Measurements from ENCODE around the gene TP73. TPM values are rescaled to one million over a fixed set of nuclear protein-coding genes. Genes with fewer than 3 reads are reported as not detected.
"Not testable (repeated sequence)": the region's sequence is repeated elsewhere in the genome, so short reads cannot be mapped to it uniquely, and the experiment has no call there.

Gene TP73
- total RNA-seq, 2 experiments from 2014 or later: not detected

- intact Hi-C loops (cut with DNase I, micrococcal nuclease): loop anchor here (1.0 to 5.0 kb wide), 6 partner anchors 29 to 271 kb away; no protein-coding TSS in a partner anchor
- peak overlapping the region; percentile 67 for H3K27ac Mint-ChIP-seq
- peak; percentile 96 for TF ChIP-seq CTCF (IDR thresholded peaks at IDR 0.05)
Observed at GRCh38 chr1:3724416-3725030, 72.2 kb downstream of the TP73 start.

DNA sequence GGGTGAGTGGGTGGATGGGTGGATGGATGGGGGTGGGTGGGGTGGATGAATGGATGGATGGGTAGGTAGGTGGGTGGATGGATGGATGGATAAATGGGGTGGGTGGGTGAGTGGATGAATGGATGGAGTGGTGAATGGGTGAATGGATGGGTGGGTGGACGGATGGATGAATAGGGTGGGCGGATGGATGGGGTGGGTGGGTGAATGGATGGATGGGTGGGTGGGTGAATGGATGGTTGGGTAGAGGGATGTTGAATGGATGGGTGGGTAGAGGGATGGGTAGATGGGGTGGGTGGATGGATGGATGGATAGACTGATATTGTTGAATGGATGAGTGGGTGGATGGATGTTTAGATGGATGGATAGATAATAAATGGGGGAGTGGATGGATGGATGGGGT, 73.0 kb downstream of the TP73 start:
- ChIA-PET CTCF (interaction anchor here (1.5 kb wide), 1 partner anchor 272 kb away, joined by 13 read pairs; no protein-coding TSS in a partner anchor), POLR2A (no interaction called here)
- Mint-ChIP-seq H3K4me3 (no peak overlapping the region), H3K36me3 (ENCODE audit: low read depth) (no peaks in the 10 kb centered on the region), H3K27me3 (peaks cover 16% of the 10 kb centered on the region), H3K9me3 (no peaks in the 10 kb centered on the region), H3K4me1 (ENCODE audit: low read depth) (peaks cover 8% of the 10 kb centered on the region), H3K27ac (no peak overlapping the region)
- Histone ChIP-seq H3K4me3 (ENCODE audit: low read length) (no peak overlapping the region), H3K36me3 (ENCODE audit: insufficient read depth, low read length) (no peaks in the 10 kb centered on the region), H3K27me3 (ENCODE audit: control insufficient read depth in 1 of 2, insufficient read depth in 2 of 2, low read length in 2 of 2) (no peaks in the 10 kb centered on the region), H3K4me1 (ENCODE audit: insufficient read depth, low read length) (peaks cover 7% of the 10 kb centered on the region), H3K9me3 (ENCODE audit: control insufficient read depth in 1 of 2, insufficient read depth in 1 of 2, low read length in 2 of 2) (no peaks in the 10 kb centered on the region), H3K27ac (ENCODE audit: low read depth in 1 of 2, low read length in 2 of 2) (no peak overlapping the region)
- intact Hi-C loops (cut with DNase I, micrococcal nuclease): loop anchor here (2.0 kb wide), 1 partner anchor 235 kb away; no protein-coding TSS in a partner anchor
- no peak for TF ChIP-seq CTCF (IDR thresholded peaks at IDR 0.05)
- DNase-seq: no peak
- no peak for ATAC-seq (ENCODE audit: poor library complexity)

More at GRCh38 chr1:3724416-3725030, 72.2 kb downstream of the TP73 start:
- peaks cover 16% of the 10 kb centered on the region for H3K27me3 Mint-ChIP-seq
- not testable (repeated sequence) for H3K4me3 ChIP-seq (ENCODE audit: low read length); H3K4me3 Mint-ChIP-seq; H3K9me3 Mint-ChIP-seq; H3K4me1 Mint-ChIP-seq (ENCODE audit: low read depth); H3K36me3 Mint-ChIP-seq (ENCODE audit: low read depth); H3K27ac ChIP-seq (ENCODE audit: low read depth in 1 of 2, low read length in 2 of 2); H3K27me3 ChIP-seq (ENCODE audit: control insufficient read depth in 1 of 2, insufficient read depth in 2 of 2, low read length in 2 of 2); H3K9me3 ChIP-seq (ENCODE audit: control insufficient read depth in 1 of 2, insufficient read depth in 1 of 2, low read length in 2 of 2); H3K36me3 ChIP-seq (ENCODE audit: insufficient read depth, low read length)
- CTCF ChIA-PET: interaction anchor here (0.6 to 1.5 kb wide), 3 partner anchors 51 to 272 kb away, joined by 3 to 13 read pairs (median 5); no protein-coding TSS in a partner anchor
- peak; percentile 58 to 87 (median 75) for DNase-seq
- POLR2A ChIA-PET: interaction anchor here (1.1 kb wide), 1 partner anchor 271 kb away, joined by 4 read pairs; no protein-coding TSS in a partner anchor
- H3K4me1 ChIP-seq (ENCODE audit: insufficient read depth, low read length): peaks cover 15% of the 10 kb centered on the region
- ATAC-seq (ENCODE audit: poor library complexity): peak; percentile 66

DNA sequence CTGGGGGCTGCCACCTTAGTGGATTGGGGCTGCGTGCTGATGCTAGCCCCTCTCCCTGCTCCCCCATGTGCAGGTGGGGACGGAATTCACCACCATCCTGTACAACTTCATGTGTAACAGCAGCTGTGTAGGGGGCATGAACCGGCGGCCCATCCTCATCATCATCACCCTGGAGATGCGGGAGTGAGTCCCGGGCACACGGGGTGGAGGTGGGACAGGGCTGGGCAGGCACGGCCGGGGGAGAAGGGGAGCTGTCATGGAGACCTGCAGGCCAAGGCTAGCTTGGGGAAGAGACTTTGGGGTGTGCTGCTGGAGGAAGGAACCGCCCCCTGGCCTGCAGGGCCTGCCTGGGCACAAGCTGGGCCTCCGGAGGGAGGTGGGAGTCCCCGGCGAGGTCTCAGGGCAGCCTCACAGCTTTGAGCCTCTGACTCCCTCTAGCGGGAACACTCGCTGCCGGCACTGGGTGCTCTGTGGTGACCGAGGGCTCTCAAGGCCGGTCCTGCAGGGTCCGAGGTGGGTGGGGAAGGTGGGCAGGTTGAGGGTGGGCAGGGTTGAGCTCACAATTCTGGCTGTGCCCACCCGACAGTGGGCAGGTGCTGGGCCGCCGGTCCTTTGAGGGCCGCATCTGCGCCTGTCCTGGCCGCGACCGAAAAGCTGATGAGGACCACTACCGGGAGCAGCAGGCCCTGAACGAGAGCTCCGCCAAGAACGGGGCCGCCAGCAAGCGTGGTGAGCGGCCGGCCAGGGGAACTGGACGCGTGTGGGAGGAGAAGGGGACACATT, 74.9 kb downstream of the TP73 start:
- peaks cover 2% of the 10 kb centered on the region for H3K4me1 ChIP-seq (ENCODE audit: insufficient read depth, low read length)
- Mint-ChIP-seq H3K27ac (no peak overlapping the region), H3K4me1 (ENCODE audit: low read depth) (peaks cover 5% of the 10 kb centered on the region), H3K27me3 (peaks cover 16% of the 10 kb centered on the region), H3K4me3 (no peak overlapping the region), H3K9me3 (no peaks in the 10 kb centered on the region), H3K36me3 (ENCODE audit: low read depth) (no peaks in the 10 kb centered on the region)
- TF ChIP-seq CTCF (IDR thresholded peaks at IDR 0.05): no peak
- no peak overlapping the region for H3K27ac ChIP-seq (ENCODE audit: low read depth in 1 of 2, low read length in 2 of 2)
- DNase-seq: peak in 1 of 14 experiments; percentile 16
- no peaks in the 10 kb centered on the region for H3K27me3 ChIP-seq (ENCODE audit: control insufficient read depth in 1 of 2, insufficient read depth in 2 of 2, low read length in 2 of 2)
- H3K4me3 ChIP-seq (ENCODE audit: low read length): no peak overlapping the region
- ChIA-PET CTCF (no interaction called here), POLR2A (no interaction called here)
- H3K9me3 ChIP-seq (ENCODE audit: control insufficient read depth in 1 of 2, insufficient read depth in 1 of 2, low read length in 2 of 2): no peaks in the 10 kb centered on the region
- no peak for ATAC-seq (ENCODE audit: poor library complexity)
- intact Hi-C loops (cut with DNase I, micrococcal nuclease): no loop called here
- H3K36me3 ChIP-seq (ENCODE audit: insufficient read depth, low read length): no peaks in the 10 kb centered on the region
